ENCODE data around the gene SGPP2. TPM values are rescaled to one million over a fixed set of nuclear protein-coding genes. Genes with fewer than 3 reads are reported as not detected.

SGPP2 gene
- total RNA-seq, 1 experiment from 2014 or later: 0.57 TPM

DNA sequence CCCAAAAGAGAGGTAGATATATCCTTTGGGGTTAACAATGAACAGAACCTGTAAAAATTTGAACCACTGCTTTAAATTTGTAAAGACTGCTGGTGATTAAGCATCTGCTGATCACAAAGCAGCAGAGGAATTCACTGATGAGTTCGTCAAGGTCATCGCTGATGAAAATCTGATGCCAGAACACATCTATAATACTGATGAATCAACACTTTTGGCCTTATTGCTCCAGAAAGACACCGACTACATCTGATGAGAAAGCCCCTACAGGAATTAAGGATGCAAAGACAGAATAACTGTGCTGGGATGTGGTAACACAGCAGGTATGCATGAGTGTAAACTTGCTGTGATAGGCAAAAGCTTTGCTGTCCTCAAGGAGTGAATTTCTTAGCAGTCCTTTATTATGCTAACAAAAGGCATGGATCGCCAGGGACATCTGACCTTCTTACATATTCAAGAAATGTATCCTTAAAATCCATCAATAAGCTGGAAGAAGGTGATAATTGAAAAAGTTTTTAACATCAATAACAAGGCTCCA lies 30.5 kb upstream of the SGPP2 start:
- Histone ChIP-seq H3K36me3 (ENCODE audit: low read depth) (no peaks in the 10 kb centered on the region), H3K9me2 (ENCODE audit: insufficient read depth) (no peaks in the 10 kb centered on the region), H3K9me3 (ENCODE audit: insufficient read depth, low read depth) (no peaks in the 10 kb centered on the region; the same call in 1 of the 2 replicates), H3K27me3 (ENCODE audit: insufficient read depth, low read depth) (no peaks in the 10 kb centered on the region), H3K79me2 (ENCODE audit: low read depth) (no peaks in the 10 kb centered on the region), H4K20me1 (ENCODE audit: insufficient read depth) (no peaks in the 10 kb centered on the region), H3K4me3 (no peak overlapping the region), H3K4me1 (replicated peaks; ENCODE audit: insufficient read depth) (no peaks in the 10 kb centered on the region), H3F3A (ENCODE audit: insufficient read depth, low read depth) (no peaks in the 10 kb centered on the region), H3K4me2 (no peak overlapping the region), H2AFZ (no peak overlapping the region), H3K27ac (no peak overlapping the region)
- DNase-seq: no peak
- BruUV-seq (replicated peaks): no TSS peak
- POLR2A ChIA-PET (ENCODE audit: unreplicated experiment): no interaction called here
- no peak for TF ChIP-seq EZH2 (IDR thresholded peaks at IDR 0.05; ENCODE audit: low read depth)
- TF ChIP-seq, protein P1, sequence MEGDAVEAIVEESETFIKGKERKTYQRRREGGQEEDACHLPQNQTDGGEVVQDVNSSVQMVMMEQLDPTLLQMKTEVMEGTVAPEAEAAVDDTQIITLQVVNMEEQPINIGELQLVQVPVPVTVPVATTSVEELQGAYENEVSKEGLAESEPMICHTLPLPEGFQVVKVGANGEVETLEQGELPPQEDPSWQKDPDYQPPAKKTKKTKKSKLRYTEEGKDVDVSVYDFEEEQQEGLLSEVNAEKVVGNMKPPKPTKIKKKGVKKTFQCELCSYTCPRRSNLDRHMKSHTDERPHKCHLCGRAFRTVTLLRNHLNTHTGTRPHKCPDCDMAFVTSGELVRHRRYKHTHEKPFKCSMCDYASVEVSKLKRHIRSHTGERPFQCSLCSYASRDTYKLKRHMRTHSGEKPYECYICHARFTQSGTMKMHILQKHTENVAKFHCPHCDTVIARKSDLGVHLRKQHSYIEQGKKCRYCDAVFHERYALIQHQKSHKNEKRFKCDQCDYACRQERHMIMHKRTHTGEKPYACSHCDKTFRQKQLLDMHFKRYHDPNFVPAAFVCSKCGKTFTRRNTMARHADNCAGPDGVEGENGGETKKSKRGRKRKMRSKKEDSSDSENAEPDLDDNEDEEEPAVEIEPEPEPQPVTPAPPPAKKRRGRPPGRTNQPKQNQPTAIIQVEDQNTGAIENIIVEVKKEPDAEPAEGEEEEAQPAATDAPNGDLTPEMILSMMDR (conservative IDR thresholded peaks at IDR 0.05): no peak
- intact Hi-C loops (cut with micrococcal nuclease; ENCODE audit: unreplicated experiment): no loop called here
- CTCF ChIA-PET: no interaction called here

GRCh38 chr2:222398446-222398885 lies 25.9 kb upstream of the SGPP2 start:
- no peak overlapping the region for H3K27ac ChIP-seq
- H3K9me2 ChIP-seq (ENCODE audit: insufficient read depth): no peaks in the 10 kb centered on the region
- H3K27me3 ChIP-seq (ENCODE audit: insufficient read depth, low read depth): no peaks in the 10 kb centered on the region
- no peaks in the 10 kb centered on the region for H3K79me2 ChIP-seq (ENCODE audit: low read depth)
- ChIA-PET CTCF (no interaction called here), POLR2A (ENCODE audit: unreplicated experiment) (no interaction called here)
- BruUV-seq (replicated peaks): no TSS peak
- H4K20me1 ChIP-seq (ENCODE audit: insufficient read depth): no peaks in the 10 kb centered on the region
- intact Hi-C loops (cut with micrococcal nuclease; ENCODE audit: unreplicated experiment): loop anchor here (2.0 kb wide), 1 partner anchor 66 kb away; no protein-coding TSS in a partner anchor
- no peak for TF ChIP-seq EZH2 (IDR thresholded peaks at IDR 0.05; ENCODE audit: low read depth)
- TF ChIP-seq, protein P1 (conservative IDR thresholded peaks at IDR 0.05): no peak
- no peaks in the 10 kb centered on the region for H3K4me1 ChIP-seq (replicated peaks; ENCODE audit: insufficient read depth)
- H3K4me3 ChIP-seq: no peak overlapping the region
- DNase-seq: no peak
- H3K9me3 ChIP-seq (ENCODE audit: insufficient read depth, low read depth): no peaks in the 10 kb centered on the region; the same call in 1 of the 2 replicates
- no peak overlapping the region for H3K4me2 ChIP-seq
- no peaks in the 10 kb centered on the region for H3K36me3 ChIP-seq (ENCODE audit: low read depth)
- H2AFZ ChIP-seq: no peak overlapping the region
- no peaks in the 10 kb centered on the region for H3F3A ChIP-seq (ENCODE audit: insufficient read depth, low read depth)

GRCh38 chr2:222399038-222399783 lies 25.1 kb upstream of the SGPP2 start:
- Histone ChIP-seq H3K79me2 (ENCODE audit: low read depth) (no peaks in the 10 kb centered on the region), H3K36me3 (ENCODE audit: low read depth) (no peaks in the 10 kb centered on the region), H3K27ac (no peak overlapping the region), H4K20me1 (ENCODE audit: insufficient read depth) (no peaks in the 10 kb centered on the region), H3K4me2 (no peak overlapping the region), H3K27me3 (ENCODE audit: insufficient read depth, low read depth) (no peaks in the 10 kb centered on the region), H3K4me3 (no peak overlapping the region), H3K4me1 (replicated peaks; ENCODE audit: insufficient read depth) (no peaks in the 10 kb centered on the region), H2AFZ (no peak overlapping the region), H3K9me2 (ENCODE audit: insufficient read depth) (no peaks in the 10 kb centered on the region), H3K9me3 (ENCODE audit: insufficient read depth, low read depth) (no peaks in the 10 kb centered on the region; the same call in 1 of the 2 replicates), H3F3A (ENCODE audit: insufficient read depth, low read depth) (no peaks in the 10 kb centered on the region)
- DNase-seq: no peak
- BruUV-seq (replicated peaks): no TSS peak
- intact Hi-C loops (cut with micrococcal nuclease; ENCODE audit: unreplicated experiment): loop anchor here (2.0 kb wide), 1 partner anchor 66 kb away; no protein-coding TSS in a partner anchor
- ChIA-PET CTCF (no interaction called here), POLR2A (ENCODE audit: unreplicated experiment) (no interaction called here)
- TF ChIP-seq, protein P1 (conservative IDR thresholded peaks at IDR 0.05): no peak
- TF ChIP-seq EZH2 (IDR thresholded peaks at IDR 0.05; ENCODE audit: low read depth): no peak

All from PC-9 (cell line).